HepG2 (cell line): Measurements from ENCODE around the gene STOML1. TPM values are rescaled to one million over a fixed set of nuclear protein-coding genes. Genes with fewer than 3 reads are reported as not detected.
A peak's percentile ranks its signal among the peaks of the same experiment; 100 is the strongest.

Experiments used
- ATAC-seq: fragments of 200-7000 bp; cut with Tn5 transposase; 3 replicates; pipeline ENCODE4 v1.9.1; 2020; ENCODE audit warnings: mild to moderate bottlenecking, moderate library complexity
- BruUV-seq: library from RNA; stranded (reverse); fragments of 400-500 nt; replicated peaks from 2 replicates; lab custom pipeline; 2021; lab: Mats Ljungman, UMichigan
- CTCF ChIA-PET: fragments of 300-600 bp; formaldehyde crosslinking; extraction: SDS; loops from one replicate; lab custom pipeline; 2021; ENCODE audit warnings: low total read pairs, inconsistent platforms, low intra/inter-chr PET ratio; lab: Yijun Ruan, JAX
- POLR2A ChIA-PET: fragments of 350-600 bp; sonication (Branson Sonifier 250); formaldehyde crosslinking; loops from one replicate; lab custom pipeline; 2020; ENCODE audit warnings: antibody characterized with exemption, inconsistent platforms; lab: Yijun Ruan, JAX
- DNase-seq: peaks from one replicate; pipeline ENCODE4 v3.0.0-alpha.2; 2015; ENCODE audit warnings: low spot score
- FAIRE-seq: peaks from 3 replicates; lab custom pipeline; 2011; peaks lifted over from hg19 to GRCh38; lab: Jason Lieb, UNC
- H2AFZ ChIP-seq: one replicate; pipeline ENCODE4 v1.6.1; 2011; ENCODE audit warnings: low read length, inconsistent platforms
- H3K27ac ChIP-seq: fragments of 300-600 bp; 3 replicates; pipeline ENCODE4 v1.8.0; 2011; ENCODE audit warnings: mixed run types, mild to moderate bottlenecking, mixed read lengths, low read length, inconsistent platforms; ENCODE audit not compliant: insufficient read depth; ENCODE audit errors: extremely low read length
- H3K27me3 ChIP-seq, 2 experiments: fragments of 200-600 bp in 1 of 2; 2 replicates in 1 of 2; 3 replicates in 1 of 2; pipeline versions ENCODE4 v1.6.0 to v1.8.0; 2011; ENCODE audit warnings: low read length in 2 of 2, mild to moderate bottlenecking in 2 of 2, moderate library complexity in 2 of 2, inconsistent platforms in 1 of 2; ENCODE audit not compliant: insufficient read depth in 2 of 2, control insufficient read depth in 1 of 2
- H3K36me3 ChIP-seq, 2 experiments: fragments of 200-600 bp in 1 of 2; replicated peaks in 1 of 2; 2 replicates in 1 of 2; 3 replicates in 1 of 2; pipeline versions ENCODE4 v1.5.1 to v1.8.0; 2011; ENCODE audit warnings: low read length in 2 of 2, inconsistent platforms in 1 of 2; ENCODE audit not compliant: insufficient read depth in 2 of 2, control insufficient read depth in 1 of 2
- H3K4me1 ChIP-seq: 2 replicates; pipeline ENCODE4 v1.5.1; 2012; ENCODE audit warnings: low read length, inconsistent platforms; ENCODE audit not compliant: insufficient read depth
- H3K4me2 ChIP-seq: 2 replicates; pipeline ENCODE4 v1.6.0; 2011; ENCODE audit warnings: low read depth, low read length, inconsistent platforms
- H3K4me3 ChIP-seq, 3 experiments: fragments of 200-600 bp in 1 of 3; sonication (generic), shearing (Covaris generic) in 1 of 3; replicated peaks in 1 of 3; 2 replicates each; pipeline ENCODE4 v1.5.1; 2011 to 2016; ENCODE audit warnings: low read length in 3 of 3, inconsistent platforms in 2 of 3, low read depth in 2 of 3, mild to moderate bottlenecking in 2 of 3, control low read depth in 1 of 3, mixed read lengths in 1 of 3; ENCODE audit not compliant: insufficient read depth in 1 of 3
- H3K79me2 ChIP-seq: one replicate; pipeline ENCODE4 v1.6.1; 2011; ENCODE audit warnings: low read length, inconsistent platforms; ENCODE audit not compliant: insufficient read depth
- H3K9ac ChIP-seq: 2 replicates; pipeline ENCODE4 v1.6.0; 2011; ENCODE audit warnings: mild to moderate bottlenecking, low read depth, low read length, inconsistent platforms; ENCODE audit not compliant: insufficient read depth
- H3K9me3 ChIP-seq: 2 replicates; pipeline ENCODE4 v1.5.1; 2012; ENCODE audit warnings: mild to moderate bottlenecking, low read length
- H4K20me1 ChIP-seq: 2 replicates; pipeline ENCODE4 v1.6.0; 2011; ENCODE audit warnings: inconsistent platforms, mild to moderate bottlenecking, low read length, moderate library complexity; ENCODE audit not compliant: insufficient read depth
- ETV5 ChIP-seq: IDR thresholded peaks from 2 replicates; pipeline ENCODE4 v1.6.1; 2018; ENCODE audit warnings: missing biosample characterization, missing genetic modification reagents, inconsistent platforms, borderline replicate concordance
- TCF7 ChIP-seq: sonication (generic); IDR thresholded peaks from 2 replicates; pipeline ENCODE4 v1.6.1; 2016; ENCODE audit warnings: antibody characterized with exemption, low read depth
- ZFP36 ChIP-seq: fragments of 150-350 bp; IDR thresholded peaks from 2 replicates; pipeline ENCODE4 v1.6.1; 2018; ENCODE audit warnings: borderline replicate concordance, low read length, low read depth; ENCODE audit not compliant: partially characterized antibody
- ZNF124 ChIP-seq: sonication (generic); formaldehyde crosslinking; IDR thresholded peaks from 2 replicates; pipeline ENCODE4 v1.4.0; 2020; ENCODE audit warnings: missing genetic modification reagents
- ZNF207 ChIP-seq: fragments of 450-650 bp; IDR thresholded peaks from 2 replicates; pipeline ENCODE4 v1.6.1; 2016; ENCODE audit warnings: antibody characterized with exemption, borderline replicate concordance
- ZNF589 ChIP-seq: sonication (generic); formaldehyde crosslinking; conservative IDR thresholded peaks from 2 replicates; pipeline ENCODE4 v1.8.0; 2022; ENCODE audit warnings: mild to moderate bottlenecking, moderate library complexity, missing genetic modification reagents
- WGBS: methylation state at CpG from one replicate; pipeline ENCODE4 v1.1.6; 2017; ENCODE audit warnings: low lambda C conversion rate; 5-methylcytosine and 5-hydroxymethylcytosine counted together
- in situ Hi-C: cut with HindIII; loops from 2 replicates; pipeline ENCODE4 v1.10.0; 2017; ENCODE audit warnings: low pct_unique_long_range_greater_than_20kb; ENCODE audit not compliant: extremely low pct_ligation_motif_present
- intact Hi-C: fragments of 100-400 bp; cut with micrococcal nuclease; formaldehyde crosslinking; loops from one replicate; pipeline ENCODE4 v1.10.0; 2022; ENCODE audit not compliant: unreplicated experiment
- polyA plus RNA-seq, 8 experiments: library from polyadenylated mRNA; depleted of rRNA in 3 of 8; stranded (reverse) in 7 of 8; unstranded in 1 of 8; fragments of >200 nt; fragmentation: Illumina TruSeq in 4 of 8; extraction: Trizol in 4 of 8; gene quantifications; 2 replicates each; pipeline versions ENCODE4 v1.2.1 to v1.2.3, GENCODE V29; 2011 to 2016; ENCODE audit warnings: low read depth in 4 of 8, missing spikeins in 1 of 8, mixed read lengths in 1 of 8; ENCODE audit not compliant: insufficient read depth in 1 of 8
- total RNA-seq, 5 experiments: library from RNA; depleted of rRNA; stranded (reverse); fragments of >200 nt; fragmentation: Illumina TruSeq; extraction: Trizol; gene quantifications; 2 replicates each; pipeline ENCODE4 v1.2.3, GENCODE V29; 2016; ENCODE audit warnings: low read depth in 1 of 5
- TF ChIP-seq, protein P1 (sequence below): sonication (generic); formaldehyde crosslinking; IDR thresholded peaks from 2 replicates; pipeline ENCODE4 v1.4.0; 2020; ENCODE audit warnings: low read depth, missing genetic modification reagents
- TF ChIP-seq, protein P2 (sequence below): sonication (generic); formaldehyde crosslinking; IDR thresholded peaks from 2 replicates; pipeline ENCODE4 v1.4.0; 2020; ENCODE audit warnings: missing genetic modification reagents, low read depth, mild to moderate bottlenecking, borderline replicate concordance

The STOML1 gene
- total and polyA plus RNA-seq, 2 of the 13 experiments (the other 11 are each of a cell fraction or from before 2014, with no cell fraction given) = 3.5 to 3.7 TPM

DNA sequence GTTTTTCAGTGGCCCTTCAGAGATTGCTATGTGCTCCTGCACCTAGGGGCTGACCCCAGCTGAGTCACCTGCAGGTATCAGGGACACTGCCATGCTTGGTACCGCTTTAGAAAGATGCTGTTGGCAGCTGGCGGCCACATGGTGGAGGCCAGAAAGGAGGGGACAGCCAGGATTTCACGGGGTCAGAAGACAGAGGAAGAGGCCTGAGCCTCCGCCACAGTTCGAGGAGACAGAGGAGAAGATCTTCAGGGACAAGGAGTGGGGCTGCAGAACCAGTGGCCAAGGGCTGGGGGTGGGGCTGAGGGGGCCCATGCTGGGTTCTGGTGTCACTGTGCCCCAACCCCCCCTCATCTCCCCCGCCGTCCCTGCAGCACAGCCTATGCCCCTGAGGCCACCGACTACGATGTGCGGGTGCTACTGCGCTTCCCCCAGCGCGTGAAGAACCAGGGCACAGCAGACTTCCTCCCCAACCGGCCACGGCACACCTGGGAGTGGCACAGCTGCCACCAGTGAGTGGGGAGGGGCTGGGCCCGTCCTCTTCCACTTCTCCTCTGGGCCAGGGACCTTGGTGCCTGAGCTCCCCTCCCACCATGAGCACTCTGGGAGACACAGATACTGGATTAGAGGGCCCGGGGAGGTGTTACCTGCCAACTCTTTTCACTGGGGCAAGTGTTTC lies 45.9 kb downstream of the STOML1 start (continued):
- TF ChIP-seq, protein P1, sequence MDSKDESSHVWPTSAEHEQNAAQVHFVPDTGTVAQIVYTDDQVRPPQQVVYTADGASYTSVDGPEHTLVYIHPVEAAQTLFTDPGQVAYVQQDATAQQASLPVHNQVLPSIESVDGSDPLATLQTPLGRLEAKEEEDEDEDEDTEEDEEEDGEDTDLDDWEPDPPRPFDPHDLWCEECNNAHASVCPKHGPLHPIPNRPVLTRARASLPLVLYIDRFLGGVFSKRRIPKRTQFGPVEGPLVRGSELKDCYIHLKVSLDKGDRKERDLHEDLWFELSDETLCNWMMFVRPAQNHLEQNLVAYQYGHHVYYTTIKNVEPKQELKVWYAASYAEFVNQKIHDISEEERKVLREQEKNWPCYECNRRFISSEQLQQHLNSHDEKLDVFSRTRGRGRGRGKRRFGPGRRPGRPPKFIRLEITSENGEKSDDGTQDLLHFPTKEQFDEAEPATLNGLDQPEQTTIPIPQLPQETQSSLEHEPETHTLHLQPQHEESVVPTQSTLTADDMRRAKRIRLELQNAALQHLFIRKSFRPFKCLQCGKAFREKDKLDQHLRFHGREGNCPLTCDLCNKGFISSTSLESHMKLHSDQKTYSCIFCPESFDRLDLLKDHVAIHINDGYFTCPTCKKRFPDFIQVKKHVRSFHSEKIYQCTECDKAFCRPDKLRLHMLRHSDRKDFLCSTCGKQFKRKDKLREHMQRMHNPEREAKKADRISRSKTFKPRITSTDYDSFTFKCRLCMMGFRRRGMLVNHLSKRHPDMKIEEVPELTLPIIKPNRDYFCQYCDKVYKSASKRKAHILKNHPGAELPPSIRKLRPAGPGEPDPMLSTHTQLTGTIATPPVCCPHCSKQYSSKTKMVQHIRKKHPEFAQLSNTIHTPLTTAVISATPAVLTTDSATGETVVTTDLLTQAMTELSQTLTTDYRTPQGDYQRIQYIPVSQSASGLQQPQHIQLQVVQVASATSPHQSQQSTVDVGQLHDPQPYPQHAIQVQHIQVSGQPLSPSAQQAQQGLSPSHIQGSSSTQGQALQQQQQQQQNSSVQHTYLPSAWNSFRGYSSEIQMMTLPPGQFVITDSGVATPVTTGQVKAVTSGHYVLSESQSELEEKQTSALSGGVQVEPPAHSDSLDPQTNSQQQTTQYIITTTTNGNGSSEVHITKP (CRISPR knock-in tag) = no peak

DNA sequence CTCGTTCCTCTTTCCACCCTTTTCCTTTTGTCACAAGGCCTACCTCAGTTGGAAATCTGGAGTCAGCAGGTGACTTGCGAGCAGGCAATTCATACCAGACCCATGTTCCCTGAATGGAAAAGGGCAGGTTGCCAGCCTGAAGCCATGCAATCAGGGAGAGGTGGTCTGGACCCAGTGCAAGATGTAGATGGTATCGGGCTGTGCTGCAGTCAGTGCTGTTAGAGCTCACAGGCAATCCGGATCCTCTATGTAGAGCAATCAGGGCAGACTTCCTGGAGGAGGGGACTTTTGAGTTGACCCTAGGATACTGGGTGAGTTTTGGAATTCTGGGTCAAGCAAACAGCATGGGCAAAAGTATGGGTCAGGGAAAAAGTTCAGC lies 47.0 kb downstream of the STOML1 start:
- H4K20me1 ChIP-seq = peaks cover 3% of the 10 kb centered on the region
- H3K4me1 ChIP-seq = peaks cover 14% of the 10 kb centered on the region
- no peak overlapping the region for H3K9ac ChIP-seq
- TF ChIP-seq ZNF124 (CRISPR knock-in tag) (no peak), ZFP36 (peak; percentile 83), TCF7 (no peak), ZNF207 (no peak), ETV5 (CRISPR knock-in tag) (no peak), ZNF589 (no peak)
- TF ChIP-seq, protein P2, sequence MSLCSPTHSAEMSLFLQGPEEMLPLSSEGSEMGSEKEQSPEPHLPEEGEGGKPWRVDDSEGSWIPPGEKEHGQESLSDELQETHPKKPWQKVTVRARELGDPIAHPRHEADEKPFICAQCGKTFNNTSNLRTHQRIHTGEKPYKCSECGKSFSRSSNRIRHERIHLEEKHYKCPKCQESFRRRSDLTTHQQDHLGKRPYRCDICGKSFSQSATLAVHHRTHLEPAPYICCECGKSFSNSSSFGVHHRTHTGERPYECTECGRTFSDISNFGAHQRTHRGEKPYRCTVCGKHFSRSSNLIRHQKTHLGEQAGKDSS (CRISPR knock-in tag) = no peak
- peaks cover 0 to 3% of the 10 kb centered on the region in 2 experiments; a peak in 2 of 5 replicates for H3K27me3 ChIP-seq
- no peak overlapping the region for H3K4me3 ChIP-seq
- no TSS peak for BruUV-seq
- 57% methylated on average over 4 of the region's 4 CpGs for WGBS
- ChIA-PET POLR2A (no interaction called here), CTCF (no interaction called here)
- in situ Hi-C loops (no loop called here), intact Hi-C loops (no loop called here)
- no peak for ATAC-seq
- FAIRE-seq = no peak
- no peaks in the 10 kb centered on the region for H3K79me2 ChIP-seq
- no peak overlapping the region for H2AFZ ChIP-seq
- DNase-seq = no peak
- H3K4me2 ChIP-seq = no peak overlapping the region
- no peak overlapping the region for H3K27ac ChIP-seq
- H3K36me3 ChIP-seq = no peaks in the 10 kb centered on the region
- H3K9me3 ChIP-seq = no peaks in the 10 kb centered on the region
